ENCODE measurements around the gene FOXN3.
"Not testable (repeated sequence)": the region's sequence is repeated elsewhere in the genome, so short reads cannot be mapped to it uniquely, and the experiment has no call there.

FOXN3 gene

GRCh38 chr14:89121968-89122620, 294.9 kb downstream of the FOXN3 start:
- DNase-seq, result peak; percentile 12

GRCh38 chr14:89117012-89117411, 300.0 kb downstream of the FOXN3 start:
- no peak for DNase-seq

GRCh38 chr14:89114109-89114508, 302.9 kb downstream of the FOXN3 start:
- DNase-seq, result no peak

GRCh38 chr14:89112720-89113119, 304.3 kb downstream of the FOXN3 start:
- DNase-seq, result no peak

GRCh38 chr14:89111766-89112543, 305.1 kb downstream of the FOXN3 start:
- DNase-seq, result not testable (repeated sequence)

- not testable (repeated sequence) for DNase-seq
These were observed 305.8 kb downstream of the FOXN3 start for GRCh38 chr14:89111232-89111631.

GRCh38 chr14:89110110-89110509, 306.9 kb downstream of the FOXN3 start:
- DNase-seq, result no peak

GRCh38 chr14:89108608-89109007, 308.4 kb downstream of the FOXN3 start:
- no peak for DNase-seq

- DNase-seq, result no peak
These were observed 309.4 kb downstream of the FOXN3 start for GRCh38 chr14:89107626-89108025.
